ENCODE results near the gene UBXN10. TPM values are rescaled to one million over a fixed set of nuclear protein-coding genes. Genes with fewer than 3 reads are reported as not detected.

UBXN10 gene
- total and polyA plus RNA-seq, 2 of the 8 experiments (the other 6 are each of a cell fraction or from before 2014, with no cell fraction given): 0.43 to 0.68 TPM

- no peaks in the 10 kb centered on the region for H3K36me3 ChIP-seq (ENCODE audit: control insufficient read depth in 2 of 4, insufficient read depth in 4 of 4, low read length in 3 of 4)
- H3K4me3 ChIP-seq (ENCODE audit: extremely low read depth in 1 of 4, insufficient read depth in 2 of 4, low read depth in 3 of 4, low read length in 4 of 4): no peak overlapping the region
- H2AK5ac ChIP-seq (ENCODE audit: low read depth, low read length): no peak overlapping the region
- TF ChIP-seq EP300 (IDR thresholded peaks at IDR 0.05; ENCODE audit: borderline replicate concordance in 1 of 2, low read depth in 2 of 2, low read length in 2 of 2) (no peak), RFX5 (IDR thresholded peaks at IDR 0.05; ENCODE audit: borderline replicate concordance, low read depth, low read length) (no peak), RBBP5 (IDR thresholded peaks at IDR 0.05; ENCODE audit: borderline replicate concordance, low read depth, low read length) (no peak), TEAD4 (IDR thresholded peaks at IDR 0.05; ENCODE audit: low read depth, low read length) (no peak)
- H3K23ac ChIP-seq (ENCODE audit: insufficient read length): no peak overlapping the region
- DNase-seq (ENCODE audit: low read depth in 1 of 2, low spot score in 2 of 2) (no peak), FAIRE-seq (no peak)
- H2BK20ac ChIP-seq (ENCODE audit: low read length): no peak overlapping the region
- no peaks in the 10 kb centered on the region for H4K20me1 ChIP-seq (replicated peaks in 1 of 2; ENCODE audit: control insufficient read depth in 1 of 2, insufficient read depth in 2 of 2, low read length in 2 of 2)
- no peak overlapping the region for H2AFZ ChIP-seq (ENCODE audit: low read length)
- WGBS, 2 experiments (ENCODE audit: extremely low coverage in 1 of 2, insufficient coverage in 1 of 2, insufficient read length in 1 of 2, insufficient replicate concordance in 2 of 2, low coverage in 1 of 2, low lambda C conversion rate in 2 of 2, missing lambda C conversion rate in 1 of 2): 88% methylated on average over 19 of the region's 19 CpGs; no CpG with 5 or more reads in 1 of the 2 experiments
- H2BK5ac ChIP-seq (ENCODE audit: low read depth, low read length): no peak overlapping the region
- H3K27ac ChIP-seq (ENCODE audit: low read depth, low read length): no peak overlapping the region
- peaks cover 0 to 8% (median 3%) of the 10 kb centered on the region in 4 experiments; a peak in 5 of 7 replicates for H3K27me3 ChIP-seq (replicated peaks in 1 of 4; ENCODE audit: control insufficient read depth in 3 of 4, extremely low read depth in 1 of 4, insufficient read depth in 3 of 4, low read length in 3 of 4)
- ChIA-PET POLR2A (ENCODE audit: partially characterized antibody) (interaction anchor here (1.0 kb wide), 1 partner anchor 18 kb away, joined by 3 read pairs; no protein-coding TSS in a partner anchor), CTCF (ENCODE audit: partially characterized antibody) (interaction anchor here (0.7 to 9.3 kb wide), 9 partner anchors 9 to 272 kb away, joined by 3 to 90 read pairs (median 9); no protein-coding TSS in a partner anchor)
- peaks cover 4% of the 10 kb centered on the region; the same call in 1 of the 2 replicates for H3K23me2 ChIP-seq (ENCODE audit: low read depth, low read length)
- peaks cover 6 to 16% (median 9%) of the 10 kb centered on the region in 4 experiments; a peak in 6 of 7 replicates for H3K4me1 ChIP-seq (replicated peaks in 1 of 4; ENCODE audit: control insufficient read depth in 3 of 4, insufficient read depth in 4 of 4, low read length in 3 of 4)
- H3K79me2 ChIP-seq (ENCODE audit: control insufficient read depth in 1 of 2, insufficient read depth in 2 of 2, low read length in 2 of 2): no peaks in the 10 kb centered on the region
- no peak overlapping the region for H3K4me2 ChIP-seq (ENCODE audit: insufficient read depth in 1 of 2, low read depth in 2 of 2, low read length in 2 of 2)
- no peak overlapping the region for H3K56ac ChIP-seq (replicated peaks; ENCODE audit: insufficient read length, low read depth, low read length)
- H3K18ac ChIP-seq (ENCODE audit: extremely low read depth, low read length): no peak overlapping the region
- no peak overlapping the region for H4K5ac ChIP-seq (ENCODE audit: insufficient read length, low read depth, low read length)
- H3K14ac ChIP-seq (ENCODE audit: insufficient read length): no peak overlapping the region
- no peaks in the 10 kb centered on the region for H3K9me3 ChIP-seq (ENCODE audit: insufficient read depth in 2 of 2, low read depth in 1 of 2, low read length in 1 of 2)
- H3K79me1 ChIP-seq (ENCODE audit: low read depth, low read length): no peaks in the 10 kb centered on the region
- no peak overlapping the region for H2BK15ac ChIP-seq (ENCODE audit: low read length)
- H3K4ac ChIP-seq (replicated peaks; ENCODE audit: insufficient read length, low read depth, low read length): no peak overlapping the region
- H2BK120ac ChIP-seq (replicated peaks; ENCODE audit: low read depth, low read length): no peak overlapping the region
- no peak overlapping the region for H2BK12ac ChIP-seq (ENCODE audit: low read depth, low read length)
- H3K9ac ChIP-seq (replicated peaks in 1 of 4; ENCODE audit: extremely low read depth in 1 of 4, low read depth in 3 of 4, low read length in 3 of 4): no peak overlapping the region
- H4K91ac ChIP-seq (replicated peaks; ENCODE audit: insufficient read length, low read length): no peak overlapping the region
- H4K8ac ChIP-seq (ENCODE audit: extremely low read depth, insufficient read depth, low read length): no peak overlapping the region
Observed at GRCh38 chr1:20190256-20191160, 4.6 kb downstream of the UBXN10 start.
